Measurements from ENCODE around the gene BBX.

Gene BBX

DNA sequence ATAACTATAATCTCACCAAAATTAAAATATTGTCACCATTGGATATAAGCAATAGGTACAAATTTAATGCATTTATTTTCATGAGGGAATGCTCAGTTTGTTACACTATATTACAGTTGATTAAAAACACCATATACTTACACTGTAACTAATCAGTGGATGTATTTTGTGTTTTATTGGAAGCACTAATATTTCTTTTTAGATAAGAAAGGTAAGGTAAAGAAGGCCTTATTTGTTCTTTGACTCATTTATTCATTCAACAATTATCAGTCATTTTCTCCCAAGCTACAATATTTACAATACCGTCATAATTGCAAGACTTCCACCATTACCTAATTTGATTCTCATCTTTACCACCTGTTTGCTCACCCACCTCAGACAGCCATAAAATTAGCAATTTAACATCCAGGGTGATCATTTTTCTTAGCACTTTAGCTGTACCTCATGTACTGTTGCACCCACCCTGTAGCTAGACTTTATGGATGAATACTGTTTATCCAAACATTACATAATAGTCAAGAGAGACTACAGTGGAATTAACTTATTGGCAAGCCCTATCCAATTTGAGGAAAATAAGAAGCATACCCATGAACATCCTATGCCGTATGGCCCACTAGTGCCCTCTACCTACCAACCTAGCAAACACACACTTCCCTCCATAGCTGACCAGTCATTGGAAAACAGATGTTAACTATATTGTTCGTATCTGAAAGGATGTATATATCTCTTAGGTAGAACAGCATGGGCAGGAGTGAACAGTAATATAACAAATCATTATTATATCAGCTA lies 229.6 kb downstream of the BBX start:
- DNase-seq (ENCODE audit: low spot score): peak; percentile 21

DNA sequence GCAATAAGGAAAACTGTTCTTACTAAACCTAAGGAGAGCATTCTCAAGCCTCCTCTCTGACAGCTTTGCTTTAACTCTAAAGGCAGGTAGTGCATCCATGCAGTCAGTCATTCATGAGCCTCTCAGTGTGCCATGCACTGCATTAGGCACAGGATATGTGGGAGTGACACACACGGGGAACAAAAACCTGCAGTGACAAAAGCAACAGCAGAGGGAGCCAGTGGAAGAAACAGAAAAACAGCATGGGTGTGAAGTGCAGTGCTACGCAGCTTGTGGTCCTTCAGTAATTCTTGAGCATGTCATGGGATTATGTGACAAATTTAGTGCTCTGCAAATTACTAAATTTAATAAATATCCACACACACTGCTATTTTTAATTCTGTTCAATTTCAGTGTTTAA lies 230.7 kb downstream of the BBX start:
- DNase-seq (ENCODE audit: low spot score): peak; percentile 64

DNA sequence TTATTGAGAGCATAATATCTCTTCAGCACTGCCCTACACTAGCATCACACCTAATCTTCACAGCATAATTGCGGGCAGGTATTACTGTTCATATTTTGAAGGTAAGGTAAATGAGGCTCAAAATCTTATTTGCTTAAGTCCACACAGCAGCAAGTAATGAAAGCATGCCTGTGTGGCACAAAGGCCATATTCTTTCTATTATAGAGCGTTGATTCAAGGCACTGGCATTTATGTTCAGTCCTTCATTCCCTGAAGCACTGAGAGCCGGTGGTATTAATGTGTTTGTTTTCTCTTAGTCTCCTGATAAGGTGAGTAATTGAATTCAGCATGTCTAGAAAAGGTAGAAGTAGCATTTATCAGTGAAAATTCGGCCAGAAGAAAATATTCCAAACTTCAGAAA lies 231.2 kb downstream of the BBX start:
- DNase-seq (ENCODE audit: low spot score): no peak

DNA sequence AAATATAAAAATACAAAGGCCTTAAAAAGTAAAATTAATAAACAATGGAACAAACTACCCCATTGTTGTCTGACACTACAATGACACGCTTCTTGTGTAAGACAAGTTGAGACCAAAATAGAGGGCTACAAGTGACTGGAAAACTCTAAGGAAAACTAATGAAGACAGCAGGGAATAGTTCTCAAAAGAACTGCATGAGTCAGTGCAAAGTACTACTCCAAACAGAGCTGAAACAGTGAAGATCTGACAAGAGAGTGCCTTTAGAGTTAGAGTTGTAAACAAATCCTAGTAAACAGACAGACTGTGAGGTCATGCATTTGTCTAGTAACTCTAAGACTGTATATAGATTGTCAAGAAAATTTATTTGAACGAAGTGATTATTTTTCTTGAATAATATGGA lies 233.9 kb downstream of the BBX start:
- no peak for DNase-seq (ENCODE audit: low spot score)

DNA sequence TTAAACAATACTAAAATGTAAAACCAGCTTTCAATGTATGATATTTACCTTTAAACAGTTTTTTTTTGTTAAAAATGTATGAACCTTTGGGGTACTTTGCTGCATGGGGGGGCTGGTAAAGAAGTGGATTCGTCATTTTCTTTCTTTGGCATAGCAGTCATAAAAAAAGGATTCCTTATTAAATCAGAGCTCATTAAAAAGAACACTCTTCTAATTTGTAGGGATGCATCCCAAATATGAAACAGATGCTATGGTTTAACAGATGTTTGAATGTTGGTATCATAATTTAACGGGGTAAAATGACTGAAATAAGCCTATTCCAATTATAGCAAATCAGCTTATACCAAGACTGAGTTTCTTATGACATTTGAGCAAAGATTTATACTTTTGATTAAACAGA lies 234.4 kb downstream of the BBX start:
- DNase-seq (ENCODE audit: low spot score): no peak

DNA sequence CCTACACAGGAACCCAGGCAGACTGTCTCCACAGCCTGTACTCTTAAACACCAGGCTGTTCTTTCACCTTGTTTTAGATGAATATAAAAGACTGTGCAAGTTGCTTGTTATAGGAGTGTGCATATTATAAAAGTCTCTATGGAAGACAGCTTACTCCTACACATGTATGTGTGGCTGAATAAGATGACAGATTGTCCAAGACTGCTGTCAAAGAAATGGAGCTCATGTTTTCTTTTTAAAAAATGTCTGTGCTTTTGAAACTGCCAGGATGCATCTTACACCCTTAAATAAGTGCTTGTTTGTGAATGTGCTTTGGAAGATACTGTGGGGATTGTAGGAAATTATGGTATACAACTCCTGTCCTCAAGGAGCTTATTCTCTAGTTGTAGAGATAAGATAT lies 237.4 kb downstream of the BBX start:
- no peak for DNase-seq (ENCODE audit: low spot score)

DNA sequence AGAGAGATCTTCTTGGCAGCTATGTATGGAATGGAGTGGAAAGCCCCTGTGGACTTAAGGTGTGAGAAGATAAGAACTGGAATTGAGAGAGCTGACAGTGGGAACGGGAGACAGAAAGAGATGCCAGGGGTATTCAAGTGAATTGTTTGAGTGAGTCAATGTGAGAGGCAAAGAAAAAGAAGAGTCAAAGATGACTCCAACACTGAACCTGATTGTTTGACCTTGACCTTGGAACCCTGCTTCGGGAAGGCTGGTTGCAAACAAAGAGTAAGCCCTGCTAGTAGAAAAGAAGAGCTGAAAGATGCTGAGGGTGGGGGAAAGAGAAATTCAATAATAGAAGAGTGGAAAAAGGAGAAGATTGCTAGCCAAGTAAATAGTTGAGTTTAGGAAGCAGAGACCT lies 238.6 kb downstream of the BBX start:
- no peak for DNase-seq (ENCODE audit: low spot score)

DNA sequence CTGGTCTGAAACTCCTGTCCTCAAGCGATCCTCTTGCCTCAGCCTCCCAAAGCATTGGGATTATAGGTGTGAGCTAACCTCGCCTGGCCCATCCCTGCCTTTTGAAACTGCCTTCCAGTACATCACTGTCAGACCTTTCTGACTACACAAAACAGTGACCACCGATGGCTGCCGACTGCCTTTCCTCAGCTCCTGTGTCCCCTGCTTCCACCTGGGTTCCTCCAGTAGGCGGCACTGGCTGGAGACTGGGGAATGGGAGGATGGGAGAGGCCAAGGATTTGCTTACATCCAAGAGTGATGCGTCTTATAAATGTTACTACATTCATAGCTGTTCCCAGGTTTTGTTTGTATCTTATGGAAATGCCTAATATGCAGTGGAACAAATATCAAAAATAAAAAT lies 242.8 kb downstream of the BBX start:
- DNase-seq (ENCODE audit: low spot score): no peak

DNA sequence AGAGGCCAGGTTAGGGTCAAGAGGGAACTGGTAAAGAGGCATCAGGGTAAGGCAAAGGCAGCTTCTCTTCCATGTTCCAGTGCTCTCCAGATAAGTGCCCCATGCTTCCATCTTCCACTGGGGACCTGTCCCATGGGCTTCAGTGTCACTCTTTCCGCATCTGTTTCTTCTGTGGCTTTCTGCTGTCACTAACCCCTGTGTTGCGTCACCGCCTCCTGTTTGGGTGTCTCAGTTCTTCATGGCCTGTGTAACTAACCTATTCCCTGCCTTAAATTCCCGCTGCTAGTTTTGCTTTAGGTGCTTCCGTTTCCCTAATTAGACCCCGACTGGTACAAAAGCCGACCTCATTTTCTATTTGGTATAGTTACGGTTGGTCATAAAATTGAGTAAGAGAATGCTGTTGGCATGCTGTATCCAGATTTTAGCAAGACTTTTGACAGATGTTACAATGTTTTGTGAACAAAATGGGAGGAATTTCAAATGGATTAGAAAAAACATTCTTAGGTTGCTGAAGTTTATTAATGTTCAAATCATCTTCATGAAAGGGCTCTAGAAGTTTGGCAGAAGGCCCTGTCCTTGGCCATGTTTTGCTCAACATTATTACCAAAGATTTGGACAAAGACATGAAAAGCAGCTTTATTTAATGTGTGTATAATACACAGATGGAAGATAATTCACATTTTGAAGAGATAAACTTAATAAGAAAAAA lies 245.3 kb downstream of the BBX start:
- DNase-seq (ENCODE audit: low spot score): no peak

DNA sequence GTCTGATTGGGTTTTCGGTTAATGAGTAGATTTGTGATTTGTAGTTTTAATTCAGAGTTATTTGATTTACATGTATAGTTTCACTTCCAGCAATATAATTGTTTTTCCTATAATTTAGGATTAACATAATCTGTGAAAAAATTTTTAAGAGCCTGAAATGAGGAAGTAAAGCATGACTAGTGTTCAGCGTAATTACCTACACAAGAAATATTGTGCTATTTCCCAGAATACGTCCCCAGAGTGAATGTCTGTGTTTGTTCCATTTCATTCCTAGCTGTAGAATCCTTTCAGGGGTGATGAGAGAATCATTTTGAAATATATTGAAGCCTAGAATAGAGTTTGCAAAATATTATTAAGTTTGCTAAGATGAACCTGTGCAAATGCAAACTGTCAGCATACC lies 247.1 kb downstream of the BBX start:
- no peak for DNase-seq (ENCODE audit: low spot score)

DNA sequence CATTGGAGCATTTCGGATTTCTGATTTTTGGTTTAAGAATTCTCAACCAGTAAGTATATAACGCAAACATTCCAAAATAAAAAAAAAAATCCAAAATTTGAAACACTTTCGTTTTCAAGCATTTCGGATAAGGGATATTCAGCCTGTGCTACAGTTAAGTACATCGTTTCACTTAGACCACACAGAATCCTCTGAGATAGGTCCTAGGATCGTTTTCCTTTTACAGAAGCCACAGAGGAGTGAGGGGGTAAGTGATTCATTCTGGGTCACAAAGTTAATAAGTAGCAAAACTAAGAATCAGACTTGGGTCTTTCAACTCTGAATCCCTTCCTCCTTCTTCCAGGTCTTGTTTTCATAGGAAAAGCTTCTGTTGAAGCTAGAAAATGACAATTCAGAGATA lies 249.3 kb downstream of the BBX start:
- no peak for DNase-seq (ENCODE audit: low spot score)

DNA sequence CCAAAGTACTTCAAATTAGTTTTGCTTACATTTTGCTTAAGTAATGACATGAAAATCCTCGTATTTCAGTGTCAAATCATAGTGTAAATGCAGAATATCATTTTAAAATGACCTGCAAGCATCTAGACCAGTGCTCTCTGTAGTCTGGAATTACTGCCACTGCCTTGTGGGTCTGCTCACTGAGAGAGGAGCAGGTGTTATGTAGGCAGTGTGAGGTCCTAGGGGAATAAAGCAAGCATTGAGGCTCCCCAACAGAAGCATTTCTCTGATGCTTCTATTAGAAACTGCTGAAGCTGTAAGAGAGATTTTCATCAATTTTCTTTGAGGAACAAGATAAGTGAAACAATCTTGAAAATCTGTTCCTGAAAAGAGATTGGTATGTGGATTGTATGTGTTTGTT lies 253.2 kb downstream of the BBX start:
- no peak for DNase-seq (ENCODE audit: low spot score)

DNA sequence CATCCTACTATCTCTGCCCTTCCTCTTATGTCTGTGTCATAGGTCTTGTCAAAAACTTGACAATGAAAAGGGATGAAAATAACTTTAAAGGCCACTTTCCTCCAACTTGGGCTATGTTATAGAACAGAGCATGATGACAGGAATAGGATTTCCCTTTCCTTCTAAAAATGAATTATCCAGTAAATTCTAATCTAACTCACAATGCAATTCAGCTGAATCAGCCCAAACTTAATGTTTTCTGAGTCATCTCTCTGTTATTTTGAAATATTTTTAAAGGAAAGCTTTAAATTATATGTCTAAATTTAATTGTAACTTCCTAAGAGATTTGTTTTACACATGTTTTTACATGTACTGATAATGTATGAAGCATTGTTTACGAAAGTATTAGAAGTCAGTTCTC lies 258.5 kb downstream of the BBX start:
- no peak for DNase-seq (ENCODE audit: low spot score)

DNA sequence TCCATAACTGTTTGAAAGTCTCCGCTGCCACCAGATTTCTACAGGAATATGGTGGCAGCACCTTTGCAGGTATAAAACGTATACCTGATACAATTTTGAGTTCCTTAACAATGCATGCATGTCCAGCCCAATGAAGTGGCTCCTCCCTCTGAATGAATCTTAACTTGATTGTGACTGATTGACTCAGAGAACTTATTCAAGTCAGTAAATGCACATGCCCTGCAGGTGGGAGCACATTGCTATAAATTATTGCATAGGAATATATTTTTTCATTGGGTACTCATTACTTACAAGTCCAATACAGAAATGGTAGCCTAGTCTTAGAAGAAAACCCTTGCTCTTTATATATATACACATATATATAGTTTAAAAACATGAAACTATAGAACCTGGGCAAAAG lies 259.3 kb downstream of the BBX start:
- no peak for DNase-seq (ENCODE audit: low spot score)

DNA sequence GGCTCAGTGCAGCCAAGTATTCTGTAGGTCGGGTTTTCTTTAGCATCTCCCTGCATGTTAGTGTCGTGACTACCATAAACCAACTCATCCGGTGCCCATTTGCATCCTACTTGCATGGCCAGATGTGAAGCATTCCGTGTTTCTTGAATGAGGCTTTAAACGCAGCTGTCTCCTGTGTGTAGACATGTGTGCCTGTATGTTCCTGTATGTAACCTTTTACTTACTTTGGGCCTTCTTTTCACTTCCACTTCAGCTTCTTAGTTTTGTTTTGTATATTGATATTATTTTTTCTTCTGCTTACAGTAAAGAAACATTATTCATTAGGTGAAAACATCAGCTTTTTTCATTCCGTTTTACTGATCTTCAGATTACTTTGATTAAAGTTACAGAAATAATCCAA lies 267.9 kb downstream of the BBX start:
- DNase-seq (ENCODE audit: low spot score): no peak

DNA sequence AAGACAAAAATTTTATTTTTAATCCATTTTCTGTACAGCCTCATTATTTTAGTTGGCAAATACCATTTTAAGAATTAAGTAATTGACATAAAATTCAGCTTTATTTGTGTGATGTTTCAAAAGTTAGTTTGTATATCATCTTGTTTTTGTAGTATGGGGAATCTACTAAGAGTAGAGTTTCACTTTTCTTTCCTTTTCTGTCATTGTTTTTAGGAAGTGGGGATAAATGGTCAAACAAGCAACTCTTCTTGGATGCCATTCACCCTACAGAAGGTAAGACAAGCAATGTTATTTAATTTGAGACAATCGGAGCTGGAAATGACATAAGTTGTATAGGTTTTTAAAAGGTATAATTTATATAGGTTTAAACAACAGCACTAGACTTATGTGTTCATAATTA lies 268.3 kb downstream of the BBX start:
- no peak for DNase-seq (ENCODE audit: low spot score)

DNA sequence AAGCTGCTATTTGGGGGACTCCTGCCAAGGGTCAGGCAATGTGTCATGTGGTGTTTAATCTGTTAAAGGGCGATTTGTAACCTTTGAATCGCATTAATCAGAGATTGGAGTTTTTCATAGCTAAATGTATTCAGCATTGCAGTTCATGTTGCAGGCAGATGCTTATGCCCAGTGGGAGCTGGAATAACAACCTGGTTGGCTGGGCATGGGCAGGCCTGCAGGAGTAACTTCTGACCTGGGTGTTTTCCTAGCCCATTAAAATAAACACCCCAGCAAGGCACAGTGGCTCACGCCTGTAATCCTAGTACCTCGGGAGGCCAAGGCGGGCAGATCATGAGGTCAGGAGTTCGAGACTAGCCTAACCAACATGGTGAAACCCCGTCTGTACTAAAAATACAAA lies 268.7 kb downstream of the BBX start:
- DNase-seq (ENCODE audit: low spot score): no peak

DNA sequence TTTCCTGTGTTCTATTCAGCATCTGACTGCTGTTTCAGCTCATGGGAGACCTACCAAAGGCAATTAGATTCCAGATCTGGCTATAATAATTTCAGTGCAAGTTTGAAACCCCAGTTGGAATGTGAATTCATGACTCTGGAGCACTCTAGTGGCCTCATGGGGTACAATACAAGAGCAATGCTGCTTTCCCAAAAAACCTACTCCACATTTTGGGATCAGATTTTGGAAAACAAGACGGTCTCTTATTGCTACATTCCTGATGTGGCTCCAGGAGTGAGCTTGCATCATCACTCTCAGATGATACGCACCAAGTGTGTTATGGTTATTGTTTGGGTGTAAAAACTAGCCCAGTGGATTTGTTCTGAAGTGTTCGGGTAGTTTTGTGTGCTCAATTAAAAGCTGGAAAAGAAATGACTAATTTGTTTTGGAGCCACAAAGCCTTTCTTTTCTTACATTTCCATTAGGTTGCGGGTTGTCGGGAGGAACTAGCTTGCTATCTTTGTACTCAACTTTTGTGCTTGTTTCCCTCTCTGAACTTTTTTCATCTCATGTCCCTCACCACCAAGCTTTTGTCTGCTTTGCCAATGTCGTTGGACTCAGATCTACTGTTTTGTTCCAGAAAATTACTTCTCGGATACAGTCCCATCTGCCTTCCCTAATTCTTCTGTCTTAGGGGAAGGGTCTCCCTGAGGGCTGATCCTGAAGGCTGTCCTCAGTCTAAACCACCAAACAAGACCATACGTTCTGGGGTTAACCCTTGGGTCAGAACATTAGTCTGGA lies 272.1 kb downstream of the BBX start:
- peak; percentile 28 for DNase-seq (ENCODE audit: low spot score)

DNA sequence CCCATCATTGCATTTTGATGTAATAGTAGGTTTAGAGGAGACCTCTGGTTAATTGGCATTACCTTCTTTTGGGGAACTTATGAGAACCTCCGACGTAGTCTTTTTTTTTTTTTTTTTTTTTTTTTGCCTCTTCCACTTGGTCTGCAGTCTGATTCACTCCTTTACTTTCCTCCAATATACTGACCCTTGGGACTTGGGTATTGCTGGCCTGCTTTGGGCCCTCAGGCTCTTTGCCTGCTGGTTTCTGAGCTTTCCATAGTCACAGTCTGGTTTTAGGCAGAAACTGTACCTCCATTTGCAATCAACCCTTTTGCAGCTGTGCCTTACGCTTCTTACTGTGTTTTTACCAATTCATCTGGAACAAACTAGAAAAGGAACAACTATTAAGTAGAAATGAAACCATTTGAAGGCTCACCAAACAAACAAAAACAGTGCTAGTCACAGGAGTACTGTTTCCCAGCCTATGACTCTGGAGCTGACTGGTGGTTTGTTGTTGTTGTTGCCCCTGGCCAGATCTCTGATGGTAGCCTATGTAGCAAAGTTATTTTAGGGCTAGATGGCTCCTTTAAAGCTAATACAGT lies 272.8 kb downstream of the BBX start:
- no peak for DNase-seq (ENCODE audit: low spot score)

DNA sequence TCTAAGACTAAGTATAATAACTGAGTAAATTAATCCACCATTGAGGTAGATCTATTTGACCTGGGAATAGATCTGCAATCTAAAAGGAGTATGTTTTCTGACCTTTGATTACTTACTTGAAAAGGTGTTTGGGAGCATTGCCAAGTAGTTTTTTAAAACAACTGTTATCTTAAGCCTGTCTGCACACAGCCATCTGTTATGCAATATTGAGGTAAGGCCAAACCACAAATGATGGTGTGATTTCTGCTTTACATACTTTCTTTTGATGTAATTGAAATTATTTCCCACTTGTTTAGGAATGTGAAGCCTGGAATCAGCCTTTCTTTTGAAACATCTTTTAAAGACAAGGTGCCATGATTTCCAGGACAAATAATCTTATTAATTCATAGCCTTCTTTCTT lies 274.0 kb downstream of the BBX start:
- no peak for DNase-seq (ENCODE audit: low spot score)

DNA sequence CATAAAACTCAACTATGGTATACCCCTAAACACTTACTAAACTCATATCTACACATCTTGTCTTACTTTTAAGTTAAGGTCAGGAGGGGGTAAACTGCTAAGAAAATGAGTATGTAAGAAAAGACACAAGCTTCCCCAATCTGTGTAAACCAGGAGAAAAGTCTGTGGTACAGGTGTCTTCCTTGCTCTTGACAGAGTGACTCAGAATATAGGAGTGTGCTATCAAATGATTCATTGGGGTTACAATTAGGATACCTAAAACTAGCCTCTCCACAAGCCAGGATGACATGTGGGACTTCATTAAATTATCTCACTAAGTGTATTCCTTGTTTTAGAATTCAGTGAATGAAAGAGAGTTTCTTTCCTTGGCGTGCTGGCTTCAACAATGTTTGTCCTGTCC lies 274.8 kb downstream of the BBX start:
- DNase-seq (ENCODE audit: low spot score): no peak

DNA sequence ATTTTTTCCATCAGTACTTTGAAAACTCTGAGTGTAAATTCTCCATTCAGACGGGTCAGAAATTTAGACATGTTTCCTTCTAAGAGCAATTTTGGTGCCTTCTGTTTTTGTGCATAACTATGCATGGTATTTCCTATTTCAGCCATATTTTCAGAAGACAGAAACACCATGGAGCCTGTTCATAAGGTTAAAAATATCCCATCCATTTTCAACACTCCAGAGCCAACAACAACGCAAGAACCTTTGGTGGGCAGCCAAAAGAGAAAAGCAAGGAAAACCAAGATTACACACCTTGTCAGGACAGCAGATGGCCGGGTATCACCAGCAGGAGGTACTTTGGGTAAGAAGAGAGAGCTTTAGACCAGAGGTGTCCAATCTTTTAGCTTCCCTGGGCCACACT lies 275.6 kb downstream of the BBX start:
- DNase-seq (ENCODE audit: low spot score): no peak

DNA sequence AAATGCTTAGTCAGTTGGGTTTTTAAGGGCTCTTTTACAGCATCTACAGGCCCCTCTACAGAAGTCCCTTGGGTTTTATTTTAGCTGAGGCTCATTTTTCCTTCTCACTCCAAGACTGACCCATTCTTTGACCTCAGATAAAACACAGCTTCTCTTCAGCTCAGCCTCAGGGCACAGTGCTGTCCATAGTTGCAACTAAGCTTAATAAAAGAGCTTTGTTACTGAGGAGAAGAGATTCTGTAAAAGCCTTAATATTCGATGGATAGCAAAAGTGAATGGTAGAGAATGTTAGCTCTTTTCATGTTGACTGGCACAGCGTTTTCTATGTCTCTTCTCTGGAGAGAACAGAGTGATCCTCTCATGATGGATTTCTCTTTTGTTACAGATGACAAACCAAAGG lies 277.9 kb downstream of the BBX start:
- DNase-seq (ENCODE audit: low spot score): no peak
